PFSK-1 (cell line): ENCODE results near the gene FNDC3A.

Experiments
- POLR2AphosphoS5 ChIP-seq: IDR thresholded peaks from 2 replicates; pipeline ENCODE4 v1.6.1; 2012; ENCODE audit warnings: low read depth, mild to moderate bottlenecking, control low read depth, low read length, moderate library complexity
- SIN3A ChIP-seq: IDR thresholded peaks from 2 replicates; pipeline ENCODE4 v1.6.1; 2012; ENCODE audit warnings: mild to moderate bottlenecking, low read length, moderate library complexity, borderline replicate concordance; ENCODE audit not compliant: insufficient read depth

DNA sequence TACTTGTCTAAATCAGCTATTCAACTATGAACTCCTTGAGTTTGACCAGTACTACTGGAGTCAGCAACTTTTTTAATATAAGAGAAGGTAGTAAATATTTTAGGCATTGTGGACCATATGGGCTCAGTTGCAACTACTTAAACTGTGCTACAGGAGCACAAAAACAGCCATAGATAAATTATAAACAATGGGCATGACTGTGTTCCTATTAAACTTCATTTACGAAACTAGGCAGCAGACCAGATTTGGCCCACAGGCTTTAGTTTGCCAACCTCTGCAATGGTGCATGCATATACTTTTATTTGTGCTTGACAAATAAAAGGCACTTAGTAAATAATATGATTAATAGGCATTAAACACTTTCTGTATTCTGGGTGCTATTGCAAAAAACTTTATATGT lies 7.6 kb downstream of the FNDC3A start:
- TF ChIP-seq SIN3A: no peak
- TF ChIP-seq POLR2AphosphoS5: no peak
